GM10248 (cell line): ENCODE measurements around the gene NCL.
"Not testable (repeated sequence)": the region's sequence is repeated elsewhere in the genome, so short reads cannot be mapped to it uniquely, and the experiment has no call there.

Experiments used
- CTCF ChIA-PET: fragments of 300-600 bp; sonication (Branson Sonifier 250); formaldehyde crosslinking; extraction: SDS; loops from one replicate; lab custom pipeline; 2021; ENCODE audit warnings: antibody characterized with exemption; lab: Yijun Ruan, JAX
- POLR2A ChIA-PET: fragments of 350-650 bp; sonication (Branson Sonifier 250); formaldehyde crosslinking; extraction: SDS; loops from one replicate; lab custom pipeline; 2020; ENCODE audit warnings: antibody characterized with exemption; lab: Yijun Ruan, JAX
- DNase-seq: peaks from one replicate; pipeline ENCODE4 v3.0.0; 2012; ENCODE audit errors: extremely low spot score
- TF ChIP-seq, protein P1 (sequence below): IDR thresholded peaks from 2 replicates; pipeline ENCODE4 v1.5.1; 2012; ENCODE audit warnings: mild to moderate bottlenecking, low read depth; ENCODE audit errors: extremely low read depth, missing control alignments, control extremely low read depth

Gene NCL

DNA sequence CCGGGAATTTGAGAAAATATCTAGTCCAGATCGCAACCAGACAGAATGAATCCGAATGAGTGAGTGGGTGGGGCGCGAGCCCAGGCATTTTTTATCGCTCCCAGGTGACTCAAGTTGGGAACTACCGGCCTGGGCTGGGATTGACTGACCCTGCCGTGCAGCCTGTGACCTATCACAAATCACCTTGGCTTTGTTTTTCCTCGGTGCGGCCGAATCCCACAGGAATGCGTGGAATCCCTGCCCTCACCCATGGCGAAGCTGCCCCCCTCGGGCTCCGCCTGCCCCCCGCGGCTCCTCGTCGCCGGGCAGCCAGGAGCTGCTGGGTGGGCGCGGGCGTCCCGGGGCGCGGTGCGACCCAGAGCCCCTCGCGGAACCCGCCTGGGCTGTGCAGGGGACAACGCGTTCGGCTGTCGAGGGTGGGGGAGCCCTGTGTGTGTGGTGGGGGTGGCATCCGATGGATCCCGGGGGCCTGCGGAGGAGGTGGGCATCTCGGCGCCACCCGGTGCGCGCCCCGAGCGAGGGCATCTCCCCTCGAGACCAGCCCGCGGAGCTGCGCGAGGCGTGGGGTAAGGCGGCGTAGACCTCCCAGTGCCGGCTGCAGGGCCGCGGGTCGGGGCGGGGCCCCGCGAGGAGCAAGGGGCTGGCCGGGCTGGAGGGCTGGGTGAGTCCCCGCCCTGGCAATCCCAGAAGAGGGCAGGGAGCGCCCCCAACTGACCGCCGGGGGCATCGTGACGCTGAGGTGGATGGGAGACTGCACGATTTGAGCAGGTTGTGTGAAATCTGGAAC is 52.3 kb downstream of the NCL start:
- ChIA-PET POLR2A (interaction anchor here (0.5 to 1.4 kb wide), 2 partner anchors 38 to 52 kb away, joined by 3 read pairs; partner anchors contain the start of gene NCL), CTCF (interaction anchor here (0.6 to 11.3 kb wide), 56 partner anchors 8 to 588 kb away, joined by 3 to 152 read pairs (median 4); partner anchors contain the start of genes B3GNT7, ITM2C and NCL)
- TF ChIP-seq, protein P1, sequence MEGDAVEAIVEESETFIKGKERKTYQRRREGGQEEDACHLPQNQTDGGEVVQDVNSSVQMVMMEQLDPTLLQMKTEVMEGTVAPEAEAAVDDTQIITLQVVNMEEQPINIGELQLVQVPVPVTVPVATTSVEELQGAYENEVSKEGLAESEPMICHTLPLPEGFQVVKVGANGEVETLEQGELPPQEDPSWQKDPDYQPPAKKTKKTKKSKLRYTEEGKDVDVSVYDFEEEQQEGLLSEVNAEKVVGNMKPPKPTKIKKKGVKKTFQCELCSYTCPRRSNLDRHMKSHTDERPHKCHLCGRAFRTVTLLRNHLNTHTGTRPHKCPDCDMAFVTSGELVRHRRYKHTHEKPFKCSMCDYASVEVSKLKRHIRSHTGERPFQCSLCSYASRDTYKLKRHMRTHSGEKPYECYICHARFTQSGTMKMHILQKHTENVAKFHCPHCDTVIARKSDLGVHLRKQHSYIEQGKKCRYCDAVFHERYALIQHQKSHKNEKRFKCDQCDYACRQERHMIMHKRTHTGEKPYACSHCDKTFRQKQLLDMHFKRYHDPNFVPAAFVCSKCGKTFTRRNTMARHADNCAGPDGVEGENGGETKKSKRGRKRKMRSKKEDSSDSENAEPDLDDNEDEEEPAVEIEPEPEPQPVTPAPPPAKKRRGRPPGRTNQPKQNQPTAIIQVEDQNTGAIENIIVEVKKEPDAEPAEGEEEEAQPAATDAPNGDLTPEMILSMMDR: peak; percentile 97
- DNase-seq: peak; percentile 89

DNA sequence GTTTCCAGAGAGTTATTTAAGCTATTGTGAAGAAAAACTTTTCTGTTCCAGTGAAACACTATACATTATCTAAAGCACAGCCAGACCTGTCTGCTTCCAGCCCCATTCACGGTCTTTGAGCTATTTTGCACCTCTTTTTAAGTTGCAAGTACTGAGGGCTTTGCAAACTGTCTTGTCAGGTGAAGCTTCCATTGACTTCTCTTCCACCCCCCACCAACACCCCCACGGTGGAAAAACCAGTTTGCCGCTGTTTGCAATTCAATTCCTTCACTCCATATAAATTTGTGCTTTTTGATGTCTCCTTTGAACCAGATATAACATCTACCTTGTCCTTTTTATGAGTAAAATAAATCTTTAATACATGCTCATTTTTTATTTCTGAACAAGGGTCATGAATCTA is 53.0 kb downstream of the NCL start:
- ChIA-PET POLR2A (no interaction called here), CTCF (interaction anchor here (0.7 to 11.3 kb wide), 26 partner anchors 11 to 587 kb away, joined by 3 to 152 read pairs (median 6); partner anchors contain the start of gene B3GNT7)
- TF ChIP-seq, protein P1: no peak
- no peak for DNase-seq

DNA sequence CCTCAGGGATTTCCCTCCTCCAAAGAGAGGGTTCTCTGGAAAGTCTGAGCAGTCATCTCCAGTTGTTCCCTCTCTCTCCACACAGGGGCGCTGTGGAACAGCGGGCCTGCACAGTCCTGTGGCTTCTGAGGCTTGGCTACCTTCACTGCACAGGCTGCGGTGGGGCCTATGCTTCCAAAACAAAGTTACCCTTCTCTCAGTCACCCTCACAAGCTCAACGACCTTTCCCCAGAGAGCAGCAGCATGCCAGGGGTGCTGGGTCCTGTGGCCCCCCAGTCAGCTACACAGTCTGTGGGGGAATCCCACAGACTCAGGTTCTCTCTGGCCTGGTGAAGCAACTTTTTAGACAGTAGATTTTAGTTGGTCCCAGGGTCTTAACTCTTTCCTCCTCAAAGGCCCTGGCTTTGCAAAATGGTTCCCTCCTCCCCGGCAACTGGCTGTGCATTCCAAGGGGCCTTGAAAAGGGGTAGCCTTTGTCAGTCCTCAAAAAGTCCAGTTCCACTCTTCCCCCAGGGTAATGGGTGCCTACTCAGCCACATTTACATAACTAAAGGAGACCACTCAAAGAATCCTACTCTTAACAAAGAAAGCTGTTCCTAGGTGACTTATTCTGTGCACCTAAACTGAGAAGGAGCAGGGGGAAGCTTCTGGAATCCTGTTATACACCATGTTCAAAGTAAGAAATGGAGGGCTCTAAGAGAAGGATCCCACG is 53.8 kb downstream of the NCL start:
- TF ChIP-seq, protein P1: no peak
- ChIA-PET CTCF (interaction anchor here (0.7 to 11.3 kb wide), 17 partner anchors 11 to 425 kb away, joined by 3 to 152 read pairs (median 4); partner anchors contain the start of gene B3GNT7), POLR2A (no interaction called here)
- DNase-seq: no peak

DNA sequence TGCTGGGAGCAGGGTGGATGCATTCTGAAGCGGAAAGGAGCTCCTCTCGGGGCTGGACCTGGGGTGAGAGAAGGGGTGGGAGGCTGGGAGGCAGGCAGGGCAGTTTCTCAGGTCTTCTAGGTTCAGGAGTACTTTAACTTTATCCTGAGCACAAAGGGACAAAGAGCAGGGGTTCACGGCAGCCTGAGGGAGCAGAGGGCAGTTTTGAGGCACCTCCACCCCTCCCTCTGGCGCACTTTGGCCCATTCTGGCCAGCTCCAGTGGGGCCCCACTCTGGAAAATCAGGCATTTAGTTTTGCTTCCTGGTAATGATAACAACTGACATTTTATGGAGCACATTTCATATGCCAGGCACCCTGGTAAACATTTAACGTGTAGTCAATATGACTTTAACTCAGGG is 54.5 kb downstream of the NCL start:
- TF ChIP-seq, protein P1: no peak
- ChIA-PET CTCF (interaction anchor here (0.7 to 11.3 kb wide), 6 partner anchors 9 to 307 kb away, joined by 3 to 152 read pairs (median 5); no protein-coding TSS in a partner anchor), POLR2A (no interaction called here)
- no peak for DNase-seq

DNA sequence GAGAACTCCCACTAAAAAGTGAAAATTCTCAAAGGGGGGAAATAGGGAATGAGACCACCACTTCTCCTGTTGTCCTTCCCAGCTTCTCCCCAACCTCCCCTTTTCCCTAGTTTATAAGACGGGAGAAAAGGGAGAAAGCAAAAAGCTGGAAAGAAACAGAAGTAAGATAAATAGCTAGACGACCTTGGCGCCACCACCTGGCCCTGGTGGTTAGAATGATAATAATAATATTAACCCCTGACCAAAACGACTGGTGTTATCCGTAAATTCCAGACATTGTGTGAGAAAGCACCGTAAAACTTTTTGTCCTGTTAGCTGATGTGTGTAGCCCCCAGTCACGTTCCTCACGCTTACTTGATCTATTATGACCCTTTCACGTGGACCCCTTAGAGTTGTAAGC is 56.0 kb downstream of the NCL start:
- POLR2A ChIA-PET, DNase-seq: not testable (repeated sequence)
- CTCF ChIA-PET: interaction anchor here (0.8 to 11.3 kb wide), 13 partner anchors 8 to 356 kb away, joined by 3 to 152 read pairs (median 4); partner anchors contain the start of gene B3GNT7

DNA sequence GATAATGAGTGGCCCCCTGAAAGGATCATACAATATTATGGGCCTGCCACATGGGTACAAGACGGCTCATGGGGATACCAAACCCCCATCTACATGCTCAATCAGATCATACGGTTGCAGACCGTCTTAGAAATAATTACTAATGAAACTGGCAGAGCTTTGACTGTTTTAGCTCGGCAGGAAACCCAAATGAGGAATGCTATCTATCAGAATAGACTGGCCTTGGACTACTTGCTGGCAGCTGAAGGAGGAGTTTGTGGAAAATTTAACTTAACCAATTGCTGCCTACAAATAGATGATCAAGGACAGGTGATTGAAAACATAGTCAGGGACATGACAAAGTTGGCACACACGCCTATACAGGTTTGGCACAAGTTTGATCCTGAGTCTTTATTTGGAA is 56.6 kb downstream of the NCL start:
- ChIA-PET CTCF (interaction anchor here (0.8 to 11.3 kb wide), 16 partner anchors 8 to 355 kb away, joined by 3 to 152 read pairs (median 6); partner anchors contain the start of gene B3GNT7), POLR2A (interaction anchor here (0.6 kb wide), 1 partner anchor 414 kb away, joined by 3 read pairs; no protein-coding TSS in a partner anchor)
- not testable (repeated sequence) for DNase-seq

DNA sequence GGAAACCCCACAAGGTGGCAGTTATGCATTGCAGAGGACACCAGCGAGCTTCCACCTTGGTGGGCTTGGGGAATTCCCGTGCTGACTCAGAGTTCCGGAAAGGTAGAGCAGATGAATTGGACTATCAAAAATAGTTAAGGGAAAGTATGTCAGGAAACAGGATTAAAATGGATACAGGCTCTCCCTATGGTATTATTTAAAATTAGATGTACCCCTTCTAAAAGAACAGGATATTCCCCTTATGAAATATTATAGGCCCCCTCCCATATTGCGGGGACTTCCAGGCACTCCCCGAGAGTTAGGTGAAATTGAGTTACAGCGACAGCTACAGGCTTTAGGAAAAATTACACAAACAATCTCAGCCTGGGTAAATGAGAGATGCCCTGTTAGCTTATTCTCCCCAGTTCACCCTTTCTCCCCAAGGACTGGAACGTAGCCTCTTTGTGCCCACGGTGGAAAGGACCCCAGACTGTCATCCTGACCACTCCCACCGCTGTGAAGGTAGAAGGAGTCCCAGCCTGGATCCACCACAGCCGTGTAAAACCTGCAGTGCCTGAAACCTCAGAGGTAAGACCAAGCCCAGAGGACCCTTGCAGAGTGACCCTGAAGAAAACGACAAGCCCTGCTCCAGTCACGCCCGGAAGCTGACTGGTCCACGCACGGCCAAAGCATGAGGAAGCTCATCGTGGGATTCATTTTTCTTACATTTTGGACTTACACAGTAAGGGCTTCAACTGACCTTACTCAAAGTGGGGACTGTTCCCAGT is 58.5 kb downstream of the NCL start:
- DNase-seq: not testable (repeated sequence)
- TF ChIP-seq, protein P1: peak; percentile 9
- POLR2A ChIA-PET: interaction anchor here (0.8 kb wide), 1 partner anchor 58 kb away, joined by 3 read pairs; the partner anchor contains the start of gene NCL
- CTCF ChIA-PET: interaction anchor here (0.7 to 11.3 kb wide), 40 partner anchors 11 to 581 kb away, joined by 3 to 152 read pairs (median 4); partner anchors contain the start of genes B3GNT7 and HTR2B

DNA sequence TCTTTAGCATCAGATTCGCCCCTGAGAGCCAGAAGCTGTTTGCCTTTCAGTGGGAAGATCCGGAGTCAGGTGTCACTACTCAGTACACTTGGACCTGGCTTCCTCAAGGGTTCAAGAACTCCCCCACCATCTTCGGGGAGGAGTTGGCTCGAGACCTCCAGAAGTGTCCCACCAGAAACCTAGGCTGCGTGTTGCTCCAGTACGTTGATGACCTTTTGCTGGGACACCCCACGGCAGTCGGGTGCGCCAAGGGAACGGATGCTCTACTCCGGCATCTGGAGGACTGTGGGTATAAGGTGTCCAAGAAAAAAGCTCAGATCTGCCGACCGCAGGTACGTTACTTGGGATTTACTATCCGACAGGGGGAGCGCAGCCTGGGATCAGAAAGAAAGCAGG is 60.1 kb downstream of the NCL start:
- CTCF ChIA-PET: interaction anchor here (1.0 to 11.3 kb wide), 7 partner anchors 8 to 292 kb away, joined by 3 to 152 read pairs (median 6); partner anchors contain the start of gene B3GNT7
- POLR2A ChIA-PET, DNase-seq: not testable (repeated sequence)
